ENCODE results near the gene ELMOD3.

Gene ELMOD3

GRCh38 chr2:85440729-85441128, 86.2 kb downstream of the ELMOD3 start:
- TF ChIP-seq EZH2phosphoT487 (IDR thresholded peaks at IDR 0.05; ENCODE audit: borderline replicate concordance), result no peak
- TF ChIP-seq, protein P1, sequence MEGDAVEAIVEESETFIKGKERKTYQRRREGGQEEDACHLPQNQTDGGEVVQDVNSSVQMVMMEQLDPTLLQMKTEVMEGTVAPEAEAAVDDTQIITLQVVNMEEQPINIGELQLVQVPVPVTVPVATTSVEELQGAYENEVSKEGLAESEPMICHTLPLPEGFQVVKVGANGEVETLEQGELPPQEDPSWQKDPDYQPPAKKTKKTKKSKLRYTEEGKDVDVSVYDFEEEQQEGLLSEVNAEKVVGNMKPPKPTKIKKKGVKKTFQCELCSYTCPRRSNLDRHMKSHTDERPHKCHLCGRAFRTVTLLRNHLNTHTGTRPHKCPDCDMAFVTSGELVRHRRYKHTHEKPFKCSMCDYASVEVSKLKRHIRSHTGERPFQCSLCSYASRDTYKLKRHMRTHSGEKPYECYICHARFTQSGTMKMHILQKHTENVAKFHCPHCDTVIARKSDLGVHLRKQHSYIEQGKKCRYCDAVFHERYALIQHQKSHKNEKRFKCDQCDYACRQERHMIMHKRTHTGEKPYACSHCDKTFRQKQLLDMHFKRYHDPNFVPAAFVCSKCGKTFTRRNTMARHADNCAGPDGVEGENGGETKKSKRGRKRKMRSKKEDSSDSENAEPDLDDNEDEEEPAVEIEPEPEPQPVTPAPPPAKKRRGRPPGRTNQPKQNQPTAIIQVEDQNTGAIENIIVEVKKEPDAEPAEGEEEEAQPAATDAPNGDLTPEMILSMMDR (conservative IDR thresholded peaks at IDR 0.05; ENCODE audit: low read length), result no peak
- no peaks in the 10 kb centered on the region for H3K27me3 ChIP-seq (ENCODE audit: insufficient read depth, low read length, poor library complexity, severe bottlenecking)
- peaks cover 8% of the 10 kb centered on the region for H3K4me1 ChIP-seq (ENCODE audit: insufficient read depth, low read length, poor library complexity, severe bottlenecking)
- no peaks in the 10 kb centered on the region for H3K36me3 ChIP-seq (ENCODE audit: insufficient read depth, low read length)
- H2AFZ ChIP-seq (ENCODE audit: low read length), result no peak overlapping the region
- H3K4me2 ChIP-seq (ENCODE audit: low read depth, low read length, poor library complexity, severe bottlenecking), result no peak overlapping the region
- H3K4me3 ChIP-seq (ENCODE audit: low read length, poor library complexity, severe bottlenecking), result no peak overlapping the region
- H3K9me3 ChIP-seq (ENCODE audit: insufficient read depth, low read depth, low read length), result no peaks in the 10 kb centered on the region
- no peaks in the 10 kb centered on the region for H3F3A ChIP-seq (ENCODE audit: low read depth)
- H3K9ac ChIP-seq (ENCODE audit: low read depth, low read length, poor library complexity, severe bottlenecking), result no peak overlapping the region
- no peaks in the 10 kb centered on the region for H3K9me2 ChIP-seq (replicated peaks; ENCODE audit: low read depth, low read length)
- no peaks in the 10 kb centered on the region for H4K20me1 ChIP-seq (ENCODE audit: insufficient read depth, low read length, poor library complexity, severe bottlenecking)
- H3K79me2 ChIP-seq (ENCODE audit: insufficient read depth, low read length), result no peaks in the 10 kb centered on the region
